HG03280 (cell line): ENCODE measurements around the gene RNF135.
A peak's percentile ranks its signal among the peaks of the same experiment; 100 is the strongest.
"Not testable (repeated sequence)": the region's sequence is repeated elsewhere in the genome, so short reads cannot be mapped to it uniquely, and the experiment has no call there.

Source experiments
- ATAC-seq: cut with Tn5 transposase; IDR thresholded peaks from one replicate; pipeline ENCODE4 v1.9.1; 2021; ENCODE audit warnings: mild to moderate bottlenecking, moderate library complexity; ENCODE audit not compliant: unreplicated experiment

Gene RNF135

GRCh38 chr17:30970831-30971567, at the start of gene RNF135:
RNF135 (plus strand) TSS chr17:30971039; CDS start chr17:30971074, 35 bp downstream.
- peak; percentile 73 for ATAC-seq

- no peak for ATAC-seq
Measured at GRCh38 chr17:30921544-30922196, 49.2 kb upstream of the RNF135 start, which contains the start of gene ADAP2. ADAP2 (plus strand) TSS chr17:30921945; CDS start chr17:30922015, 70 bp downstream.

GRCh38 chr17:30922235-30923030, 48.4 kb upstream of the RNF135 start:
- no peak for ATAC-seq

- no peak for ATAC-seq
Measured at GRCh38 chr17:30924341-30924740, 46.5 kb upstream of the RNF135 start.

GRCh38 chr17:30926516-30926915, 44.3 kb upstream of the RNF135 start:
- ATAC-seq, result no peak

- ATAC-seq, result no peak
Measured at GRCh38 chr17:30927756-30928155, 43.1 kb upstream of the RNF135 start.

GRCh38 chr17:30928584-30928983, 42.3 kb upstream of the RNF135 start:
- ATAC-seq, result no peak

GRCh38 chr17:30929081-30929633, 41.7 kb upstream of the RNF135 start:
- no peak for ATAC-seq

GRCh38 chr17:30929861-30930260, 41.0 kb upstream of the RNF135 start:
- ATAC-seq, result not testable (repeated sequence)

- no peak for ATAC-seq
Measured at GRCh38 chr17:30930495-30930894, 40.3 kb upstream of the RNF135 start.

- ATAC-seq, result not testable (repeated sequence)
Measured at GRCh38 chr17:30931582-30931981, 39.3 kb upstream of the RNF135 start.

- ATAC-seq, result no peak
Measured at GRCh38 chr17:30933966-30934365, 36.9 kb upstream of the RNF135 start.

- no peak for ATAC-seq
Measured at GRCh38 chr17:30939051-30939689, 31.7 kb upstream of the RNF135 start.

GRCh38 chr17:30942308-30943079, 28.3 kb upstream of the RNF135 start:
- no peak for ATAC-seq

GRCh38 chr17:30947796-30948195, 23.0 kb upstream of the RNF135 start:
- no peak for ATAC-seq

GRCh38 chr17:30950189-30950588, 20.6 kb upstream of the RNF135 start:
- ATAC-seq, result no peak

- ATAC-seq, result no peak
Measured at GRCh38 chr17:30950669-30951399, 20.0 kb upstream of the RNF135 start.

- no peak for ATAC-seq
Measured at GRCh38 chr17:30952638-30953393, 18.0 kb upstream of the RNF135 start.
